Measurements from ENCODE around the gene AP5B1. TPM values are rescaled to one million over a fixed set of nuclear protein-coding genes. Genes with fewer than 3 reads are reported as not detected.

AP5B1 gene
- total and polyA plus RNA-seq, 2 of the 8 experiments (the other 6 are each of a cell fraction or from before 2014, with no cell fraction given) = 7.6 to 10.0 TPM

DNA sequence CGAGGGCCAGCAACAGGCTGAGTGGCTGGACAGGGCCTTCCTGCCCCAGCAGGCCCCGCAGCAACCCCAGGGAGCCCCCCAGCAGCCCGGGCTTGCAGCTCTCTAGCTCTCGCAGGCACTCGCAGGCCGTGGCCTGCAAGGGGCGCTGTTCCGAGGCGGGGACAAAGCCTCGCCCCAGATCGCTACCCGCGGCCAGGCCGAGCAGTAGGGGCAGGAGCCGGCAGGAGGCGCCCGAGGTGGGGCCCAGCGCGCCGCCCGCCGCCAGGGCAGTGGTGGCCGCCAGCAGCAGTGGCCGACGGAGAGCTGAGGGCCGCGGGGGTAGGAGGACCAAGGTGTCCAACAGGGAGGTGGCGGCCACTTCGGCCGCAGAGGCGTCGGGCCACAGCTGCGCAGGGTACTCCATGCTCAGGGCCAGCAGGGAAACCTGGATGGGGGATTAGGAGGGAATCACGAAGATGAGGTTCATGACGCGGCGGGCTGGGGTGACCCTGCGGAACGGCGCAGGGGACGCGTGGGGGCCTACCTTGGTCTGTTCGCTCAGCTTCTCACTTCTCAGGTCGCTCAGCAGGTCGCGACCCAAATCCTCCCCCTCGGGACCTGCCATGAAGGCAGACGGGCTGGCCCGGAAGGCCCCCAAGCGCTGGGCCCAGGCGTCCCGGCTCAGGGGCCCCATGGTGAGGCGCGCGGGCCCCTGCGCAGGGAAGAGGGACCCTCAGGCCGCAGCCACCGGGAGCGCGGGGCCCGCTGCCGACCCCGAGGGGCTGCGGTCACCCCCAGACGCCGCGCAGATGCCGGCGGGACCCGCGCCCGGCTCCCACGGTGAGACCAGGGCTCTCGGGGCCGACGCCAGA, 632 bp downstream of the AP5B1 start (continued):
- TF ChIP-seq SRF (IDR thresholded peaks at IDR 0.05; ENCODE audit: low read depth, low read length) (0 out of 2 replicates have a peak, but pooled peaks have one; percentile 46), SAP30 (IDR thresholded peaks at IDR 0.05; ENCODE audit: insufficient read depth, insufficient replicate concordance, low read length) (no peak), EP300 (IDR thresholded peaks at IDR 0.05; ENCODE audit: borderline replicate concordance in 1 of 2, low read depth in 2 of 2, low read length in 2 of 2) (peak in 1 of 2 experiments; percentile 67; a peak in 1 of 3 replicates), SIN3A (conservative IDR thresholded peaks at IDR 0.05 in 1 of 2, IDR thresholded peaks at IDR 0.05 in 1 of 2; ENCODE audit: low read depth in 1 of 2, low read length in 2 of 2) (peak in 1 of 2 experiments; percentile 61; a peak in 1 of 4 replicates), BRCA1 (IDR thresholded peaks at IDR 0.05; ENCODE audit: low read depth, low read length) (no peak), HDAC6 (IDR thresholded peaks at IDR 0.05; ENCODE audit: low read depth, low read length) (no peak), FOSL1 (IDR thresholded peaks at IDR 0.05; ENCODE audit: insufficient read depth, low read depth, low read length) (no peak), GTF2F1 (IDR thresholded peaks at IDR 0.05; ENCODE audit: borderline replicate concordance, low read depth, low read length) (no peak), TCF12 (IDR thresholded peaks at IDR 0.05; ENCODE audit: low read depth, low read length) (0 out of 2 replicates have a peak, but pooled peaks have one; percentile 18), RXRA (IDR thresholded peaks at IDR 0.05; ENCODE audit: insufficient read depth, low read depth, low read length) (no peak), CTBP2 (IDR thresholded peaks at IDR 0.05; ENCODE audit: borderline replicate concordance, insufficient read depth, insufficient read length, low read length) (peak; percentile 83), RBBP5 (IDR thresholded peaks at IDR 0.05; ENCODE audit: borderline replicate concordance, low read depth, low read length) (no peak), RAD21 (IDR thresholded peaks at IDR 0.05 in 1 of 2, conservative IDR thresholded peaks at IDR 0.05 in 1 of 2; ENCODE audit: low read depth in 2 of 2, low read length in 2 of 2) (peak; percentile 79 to 88), JUND (IDR thresholded peaks at IDR 0.05; ENCODE audit: low read length) (no peak), NRF1 (IDR thresholded peaks at IDR 0.05; ENCODE audit: low read depth, low read length) (no peak), CBX5 (IDR thresholded peaks at IDR 0.05; ENCODE audit: low read depth, low read length) (no peak), BCL11A (IDR thresholded peaks at IDR 0.05; ENCODE audit: low read depth in 2 of 2, low read length in 2 of 2) (no peak)
- TF ChIP-seq, protein P1, sequence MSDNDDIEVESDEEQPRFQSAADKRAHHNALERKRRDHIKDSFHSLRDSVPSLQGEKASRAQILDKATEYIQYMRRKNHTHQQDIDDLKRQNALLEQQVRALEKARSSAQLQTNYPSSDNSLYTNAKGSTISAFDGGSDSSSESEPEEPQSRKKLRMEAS (IDR thresholded peaks at IDR 0.05) = peak; percentile 65
- TF ChIP-seq, protein P2, sequence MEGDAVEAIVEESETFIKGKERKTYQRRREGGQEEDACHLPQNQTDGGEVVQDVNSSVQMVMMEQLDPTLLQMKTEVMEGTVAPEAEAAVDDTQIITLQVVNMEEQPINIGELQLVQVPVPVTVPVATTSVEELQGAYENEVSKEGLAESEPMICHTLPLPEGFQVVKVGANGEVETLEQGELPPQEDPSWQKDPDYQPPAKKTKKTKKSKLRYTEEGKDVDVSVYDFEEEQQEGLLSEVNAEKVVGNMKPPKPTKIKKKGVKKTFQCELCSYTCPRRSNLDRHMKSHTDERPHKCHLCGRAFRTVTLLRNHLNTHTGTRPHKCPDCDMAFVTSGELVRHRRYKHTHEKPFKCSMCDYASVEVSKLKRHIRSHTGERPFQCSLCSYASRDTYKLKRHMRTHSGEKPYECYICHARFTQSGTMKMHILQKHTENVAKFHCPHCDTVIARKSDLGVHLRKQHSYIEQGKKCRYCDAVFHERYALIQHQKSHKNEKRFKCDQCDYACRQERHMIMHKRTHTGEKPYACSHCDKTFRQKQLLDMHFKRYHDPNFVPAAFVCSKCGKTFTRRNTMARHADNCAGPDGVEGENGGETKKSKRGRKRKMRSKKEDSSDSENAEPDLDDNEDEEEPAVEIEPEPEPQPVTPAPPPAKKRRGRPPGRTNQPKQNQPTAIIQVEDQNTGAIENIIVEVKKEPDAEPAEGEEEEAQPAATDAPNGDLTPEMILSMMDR (IDR thresholded peaks at IDR 0.05; ENCODE audit: control extremely low read depth in 1 of 3, insufficient read depth in 1 of 3, low read depth in 1 of 3, low read length in 3 of 3) = peak in 2 of 3 experiments; percentile 99 to 100; a peak in 3 of 4 replicates
